HepG2 (cell line): ENCODE results near the gene EPPIN. TPM values are rescaled to one million over a fixed set of nuclear protein-coding genes. Genes with fewer than 3 reads are reported as not detected.

Experiments
- ATAC-seq: fragments of 200-7000 bp; cut with Tn5 transposase; 3 replicates; pipeline ENCODE4 v1.9.1; 2020; ENCODE audit warnings: mild to moderate bottlenecking, moderate library complexity
- BruUV-seq: library from RNA; stranded (reverse); fragments of 400-500 nt; replicated peaks from 2 replicates; lab custom pipeline; 2021; lab: Mats Ljungman, UMichigan
- CTCF ChIA-PET: fragments of 300-600 bp; formaldehyde crosslinking; extraction: SDS; loops from one replicate; lab custom pipeline; 2021; ENCODE audit warnings: low total read pairs, inconsistent platforms, low intra/inter-chr PET ratio; lab: Yijun Ruan, JAX
- POLR2A ChIA-PET: fragments of 350-600 bp; sonication (Branson Sonifier 250); formaldehyde crosslinking; loops from one replicate; lab custom pipeline; 2020; ENCODE audit warnings: antibody characterized with exemption, inconsistent platforms; lab: Yijun Ruan, JAX
- DNase-seq: peaks from one replicate; pipeline ENCODE4 v3.0.0-alpha.2; 2015; ENCODE audit warnings: low spot score
- FAIRE-seq: peaks from 3 replicates; lab custom pipeline; 2011; peaks lifted over from hg19 to GRCh38; lab: Jason Lieb, UNC
- H2AFZ ChIP-seq: one replicate; pipeline ENCODE4 v1.6.1; 2011; ENCODE audit warnings: low read length, inconsistent platforms
- H3K27ac ChIP-seq: fragments of 300-600 bp; 3 replicates; pipeline ENCODE4 v1.8.0; 2011; ENCODE audit warnings: mixed run types, mild to moderate bottlenecking, mixed read lengths, low read length, inconsistent platforms; ENCODE audit not compliant: insufficient read depth; ENCODE audit errors: extremely low read length
- H3K27me3 ChIP-seq, 2 experiments: fragments of 200-600 bp in 1 of 2; 2 replicates in 1 of 2; 3 replicates in 1 of 2; pipeline versions ENCODE4 v1.6.0 to v1.8.0; 2011; ENCODE audit warnings: low read length in 2 of 2, mild to moderate bottlenecking in 2 of 2, moderate library complexity in 2 of 2, inconsistent platforms in 1 of 2; ENCODE audit not compliant: insufficient read depth in 2 of 2, control insufficient read depth in 1 of 2
- H3K36me3 ChIP-seq, 2 experiments: fragments of 200-600 bp in 1 of 2; replicated peaks in 1 of 2; 2 replicates in 1 of 2; 3 replicates in 1 of 2; pipeline versions ENCODE4 v1.5.1 to v1.8.0; 2011; ENCODE audit warnings: low read length in 2 of 2, inconsistent platforms in 1 of 2; ENCODE audit not compliant: insufficient read depth in 2 of 2, control insufficient read depth in 1 of 2
- H3K4me1 ChIP-seq: 2 replicates; pipeline ENCODE4 v1.5.1; 2012; ENCODE audit warnings: low read length, inconsistent platforms; ENCODE audit not compliant: insufficient read depth
- H3K4me2 ChIP-seq: 2 replicates; pipeline ENCODE4 v1.6.0; 2011; ENCODE audit warnings: low read depth, low read length, inconsistent platforms
- H3K4me3 ChIP-seq, 3 experiments: fragments of 200-600 bp in 1 of 3; sonication (generic), shearing (Covaris generic) in 1 of 3; replicated peaks in 1 of 3; 2 replicates each; pipeline ENCODE4 v1.5.1; 2011 to 2016; ENCODE audit warnings: low read length in 3 of 3, inconsistent platforms in 2 of 3, low read depth in 2 of 3, mild to moderate bottlenecking in 2 of 3, control low read depth in 1 of 3, mixed read lengths in 1 of 3; ENCODE audit not compliant: insufficient read depth in 1 of 3
- H3K79me2 ChIP-seq: one replicate; pipeline ENCODE4 v1.6.1; 2011; ENCODE audit warnings: low read length, inconsistent platforms; ENCODE audit not compliant: insufficient read depth
- H3K9ac ChIP-seq: 2 replicates; pipeline ENCODE4 v1.6.0; 2011; ENCODE audit warnings: mild to moderate bottlenecking, low read depth, low read length, inconsistent platforms; ENCODE audit not compliant: insufficient read depth
- H3K9me3 ChIP-seq: 2 replicates; pipeline ENCODE4 v1.5.1; 2012; ENCODE audit warnings: mild to moderate bottlenecking, low read length
- H4K20me1 ChIP-seq: 2 replicates; pipeline ENCODE4 v1.6.0; 2011; ENCODE audit warnings: inconsistent platforms, mild to moderate bottlenecking, low read length, moderate library complexity; ENCODE audit not compliant: insufficient read depth
- STAT6 ChIP-seq: sonication (generic); formaldehyde crosslinking; IDR thresholded peaks from 2 replicates; pipeline ENCODE4 v1.4.0; 2020; ENCODE audit warnings: missing genetic modification reagents, mild to moderate bottlenecking, borderline replicate concordance
- ZBTB1 ChIP-seq: sonication (generic); formaldehyde crosslinking; IDR thresholded peaks from 2 replicates; pipeline ENCODE4 v1.4.0; 2020; ENCODE audit warnings: missing genetic modification reagents, borderline replicate concordance
- ZNF776 ChIP-seq: sonication (generic); formaldehyde crosslinking; IDR thresholded peaks from 2 replicates; pipeline ENCODE4 v1.4.0; 2020; ENCODE audit warnings: mild to moderate bottlenecking, missing genetic modification reagents
- ZSCAN20 ChIP-seq: sonication (generic); formaldehyde crosslinking; IDR thresholded peaks from 2 replicates; pipeline ENCODE4 v1.4.0; 2020; ENCODE audit warnings: missing genetic modification reagents, mild to moderate bottlenecking, borderline replicate concordance
- WGBS: methylation state at CpG from one replicate; pipeline ENCODE4 v1.1.6; 2017; ENCODE audit warnings: low lambda C conversion rate; 5-methylcytosine and 5-hydroxymethylcytosine counted together
- in situ Hi-C: cut with HindIII; loops from 2 replicates; pipeline ENCODE4 v1.10.0; 2017; ENCODE audit warnings: low pct_unique_long_range_greater_than_20kb; ENCODE audit not compliant: extremely low pct_ligation_motif_present
- intact Hi-C: fragments of 100-400 bp; cut with micrococcal nuclease; formaldehyde crosslinking; loops from one replicate; pipeline ENCODE4 v1.10.0; 2022; ENCODE audit not compliant: unreplicated experiment
- polyA plus RNA-seq, 8 experiments: library from polyadenylated mRNA; depleted of rRNA in 3 of 8; stranded (reverse) in 7 of 8; unstranded in 1 of 8; fragments of >200 nt; fragmentation: Illumina TruSeq in 4 of 8; extraction: Trizol in 4 of 8; gene quantifications; 2 replicates each; pipeline versions ENCODE4 v1.2.1 to v1.2.3, GENCODE V29; 2011 to 2016; ENCODE audit warnings: low read depth in 4 of 8, missing spikeins in 1 of 8, mixed read lengths in 1 of 8; ENCODE audit not compliant: insufficient read depth in 1 of 8
- total RNA-seq, 5 experiments: library from RNA; depleted of rRNA; stranded (reverse); fragments of >200 nt; fragmentation: Illumina TruSeq; extraction: Trizol; gene quantifications; 2 replicates each; pipeline ENCODE4 v1.2.3, GENCODE V29; 2016; ENCODE audit warnings: low read depth in 1 of 5
- TF ChIP-seq, protein P1 (sequence below): sonication (generic); formaldehyde crosslinking; IDR thresholded peaks from 2 replicates; pipeline ENCODE4 v1.4.0; 2020; ENCODE audit warnings: missing genetic modification reagents

Gene EPPIN
- total and polyA plus RNA-seq, 2 of the 13 experiments (the other 11 are each of a cell fraction or from before 2014, with no cell fraction given), result not detected

DNA sequence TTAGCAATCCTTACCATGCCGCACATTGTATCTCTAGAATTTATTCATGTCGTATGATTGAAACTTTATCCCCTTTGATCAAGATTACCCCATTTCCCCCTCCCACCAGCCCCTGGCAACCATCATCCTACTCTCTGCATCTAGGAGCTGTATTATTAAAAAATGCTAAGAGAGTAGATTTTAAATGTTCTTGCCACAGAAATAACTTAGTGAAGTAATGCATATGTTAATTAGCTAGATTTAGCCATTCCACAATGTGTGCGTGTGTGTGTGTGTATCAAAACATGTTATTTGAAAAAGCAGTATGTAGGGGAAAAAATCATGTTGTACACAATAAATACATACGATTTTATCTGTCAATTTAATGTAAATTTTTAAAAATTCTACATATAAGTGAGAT, 19.9 kb downstream of the EPPIN start:
- ATAC-seq (no peak), FAIRE-seq (no peak)
- no TSS peak for BruUV-seq
- TF ChIP-seq ZSCAN20 (CRISPR knock-in tag) (no peak), ZNF776 (no peak), ZBTB1 (CRISPR knock-in tag) (no peak), STAT6 (CRISPR knock-in tag) (no peak)
- TF ChIP-seq, protein P1, sequence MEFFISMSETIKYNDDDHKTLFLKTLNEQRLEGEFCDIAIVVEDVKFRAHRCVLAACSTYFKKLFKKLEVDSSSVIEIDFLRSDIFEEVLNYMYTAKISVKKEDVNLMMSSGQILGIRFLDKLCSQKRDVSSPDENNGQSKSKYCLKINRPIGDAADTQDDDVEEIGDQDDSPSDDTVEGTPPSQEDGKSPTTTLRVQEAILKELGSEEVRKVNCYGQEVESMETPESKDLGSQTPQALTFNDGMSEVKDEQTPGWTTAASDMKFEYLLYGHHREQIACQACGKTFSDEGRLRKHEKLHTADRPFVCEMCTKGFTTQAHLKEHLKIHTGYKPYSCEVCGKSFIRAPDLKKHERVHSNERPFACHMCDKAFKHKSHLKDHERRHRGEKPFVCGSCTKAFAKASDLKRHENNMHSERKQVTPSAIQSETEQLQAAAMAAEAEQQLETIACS (CRISPR knock-in tag), result no peak
- TF ChIP-seq, all 625 proteins: peak for 0
- H3K9ac ChIP-seq, result no peak overlapping the region
- H3K36me3 ChIP-seq, result no peaks in the 10 kb centered on the region
- no peak overlapping the region for H3K27ac ChIP-seq
- no peak for DNase-seq
- ChIA-PET POLR2A (interaction anchor here (0.7 kb wide), 1 partner anchor 215 kb away, joined by 3 read pairs; no protein-coding TSS in a partner anchor), CTCF (no interaction called here)
- no peaks in the 10 kb centered on the region for H3K79me2 ChIP-seq
- H3K4me2 ChIP-seq, result no peak overlapping the region
- H4K20me1 ChIP-seq, result no peaks in the 10 kb centered on the region
- H2AFZ ChIP-seq, result no peak overlapping the region
- intact Hi-C loops, result no loop called here
- no peaks in the 10 kb centered on the region for H3K9me3 ChIP-seq
- WGBS, result 66% methylated on average over 4 of the region's 4 CpGs
- in situ Hi-C loops, result no loop called here
- H3K4me3 ChIP-seq, result no peak overlapping the region
- H3K27me3 ChIP-seq, result peaks cover 0 to 6% of the 10 kb centered on the region in 2 experiments; a peak in 1 of 5 replicates
- H3K4me1 ChIP-seq, result no peaks in the 10 kb centered on the region
